ENCODE results near the gene ZNF771. TPM values are rescaled to one million over a fixed set of nuclear protein-coding genes. Genes with fewer than 3 reads are reported as not detected.
A peak's percentile ranks its signal among the peaks of the same experiment; 100 is the strongest.

ZNF771 gene
- total RNA-seq: 10 to 100 TPM in 2 of 5 donors, 1 to 10 TPM in 3; 1.2 to 28.7 (median 6.7) TPM
- 10 to 100 TPM in 1 of 3 donors, 1 to 10 TPM in 2; 3.4 to 11.0 (median 6.5) TPM for polyA plus RNA-seq
- long read RNA-seq, donor 1, partial matches to known transcripts: 0 of 30 reads
- long read RNA-seq, donor 1, other reads (novel, unspliced or antisense): 29 of 30 reads
- long read RNA-seq, donor 2, transcript ZNF771-201 (3 exons, 2,371 nt): major isoform, 7 of 8 reads
- long read RNA-seq, donor 2, partial matches to known transcripts: 0 of 8 reads
- long read RNA-seq, donor 2, other reads (novel, unspliced or antisense): 0 of 8 reads
- long read RNA-seq, donor 3, partial matches to known transcripts: 0 of 4 reads
- long read RNA-seq, donor 3, other reads (novel, unspliced or antisense): 0 of 4 reads
- long read RNA-seq, donor 4: 0 reads
- long read RNA-seq, donor 5, transcript ZNF771-201 (3 exons, 2,371 nt): major isoform, 5 of 7 reads
- long read RNA-seq, donor 5, partial matches to known transcripts: 0 of 7 reads
- long read RNA-seq, donor 5, other reads (novel, unspliced or antisense): 0 of 7 reads
- long read RNA-seq, donor 6, transcript ZNF771-201 (3 exons, 2,371 nt): major isoform, 8 of 9 reads
- long read RNA-seq, donor 6, partial matches to known transcripts: 0 of 9 reads
- long read RNA-seq, donor 6, other reads (novel, unspliced or antisense): 0 of 9 reads
- long read RNA-seq, donor 7, transcript ZNF771-201 (3 exons, 2,371 nt): major isoform, 5 of 7 reads
- long read RNA-seq, donor 7, partial matches to known transcripts: 0 of 7 reads
- long read RNA-seq, donor 7, other reads (novel, unspliced or antisense): 0 of 7 reads
- long read RNA-seq, donor 8, transcript ZNF771-201 (3 exons, 2,371 nt): major isoform, 5 of 5 reads
- long read RNA-seq, donor 8, partial matches to known transcripts: 0 of 5 reads
- long read RNA-seq, donor 8, other reads (novel, unspliced or antisense): 0 of 5 reads
- long read RNA-seq, donor 9, transcript ZNF771-201 (3 exons, 2,371 nt): major isoform, 5 of 45 reads
- long read RNA-seq, donor 9, partial matches to known transcripts: 0 of 45 reads
- long read RNA-seq, donor 9, other reads (novel, unspliced or antisense): 39 of 45 reads
- long read RNA-seq, donor 10, partial matches to known transcripts: 0 of 23 reads
- long read RNA-seq, donor 10, other reads (novel, unspliced or antisense): 22 of 23 reads

GRCh38 chr16:30407102-30407803 lies at the start of gene ZNF771:
Gene ZNF771, plus strand, starts transcription at chr16:30407606. Its CDS starts 448 bp downstream, at chr16:30408054.
- Histone ChIP-seq H3K27me3 (no peaks in the 10 kb centered on the region), H3K9me3 (no peaks in the 10 kb centered on the region), H3K36me3 (peaks cover 6 to 12% (median 10%) of the 10 kb centered on the region in 4 donors), H3K4me1 (peaks cover 21 to 38% (median 31%) of the 10 kb centered on the region in 4 donors), H3K27ac (peak within 1 kb of the TSS; percentile 88 to 93 (median 90)), H3K4me3 (peak within 1 kb of the TSS; percentile 56 to 77 (median 64))
- 0 to 2% (median 1%) methylated on average over 29 to 65 of the region's 65 CpGs for WGBS, 5 donors
- peak; percentile 95 to 97 for DNase-seq
- intact Hi-C loops (cut with DNase I; ENCODE audit: low total_unique reads): no loop called here
- TF ChIP-seq POLR2AphosphoS5 (IDR thresholded peaks at IDR 0.05): peak in 2 of 3 donors; percentile 19 to 76
- no peak for TF ChIP-seq EP300 (IDR thresholded peaks at IDR 0.05)

- no peaks in the 10 kb centered on the region for H3K27me3 ChIP-seq
- no peak overlapping the region for H3K4me3 ChIP-seq
- 80 to 85% (median 80%) methylated on average over 25 to 37 of the region's 37 CpGs for WGBS, 5 donors
- no peak for DNase-seq
- H3K27ac ChIP-seq: peak overlapping the region in 3 of 5 donors; percentile 50 to 97 (median 97)
- peaks cover 34 to 46% (median 39%) of the 10 kb centered on the region in 4 donors for H3K4me1 ChIP-seq
- H3K36me3 ChIP-seq: peaks cover 47 to 71% (median 69%) of the 10 kb centered on the region in 4 donors
- no peaks in the 10 kb centered on the region for H3K9me3 ChIP-seq
- TF ChIP-seq POLR2A (IDR thresholded peaks at IDR 0.05): no peak
- TF ChIP-seq POLR2AphosphoS5 (IDR thresholded peaks at IDR 0.05): no peak
- TF ChIP-seq EP300 (IDR thresholded peaks at IDR 0.05): no peak
- no peak for TF ChIP-seq CTCF (IDR thresholded peaks at IDR 0.05)
- intact Hi-C loops (cut with DNase I; ENCODE audit: low total_unique reads): no loop called here
These were observed 49.5 kb upstream of the ZNF771 start for GRCh38 chr16:30357715-30358576.

GRCh38 chr16:30358577-30358936 lies 48.8 kb upstream of the ZNF771 start:
- Histone ChIP-seq H3K9me3 (no peaks in the 10 kb centered on the region), H3K27ac (no peak overlapping the region), H3K36me3 (peaks cover 41 to 71% (median 69%) of the 10 kb centered on the region in 4 donors), H3K4me1 (peaks cover 28 to 40% (median 33%) of the 10 kb centered on the region in 4 donors), H3K4me3 (no peak overlapping the region), H3K27me3 (no peaks in the 10 kb centered on the region)
- TF ChIP-seq EP300 (IDR thresholded peaks at IDR 0.05): no peak
- WGBS, 5 donors: 89 to 95% (median 91%) methylated on average over 9 of the region's 9 CpGs
- no peak for DNase-seq
- intact Hi-C loops (cut with DNase I; ENCODE audit: low total_unique reads): no loop called here

GRCh38 chr16:30358990-30359870 lies 48.2 kb upstream of the ZNF771 start:
- Histone ChIP-seq H3K9me3 (no peaks in the 10 kb centered on the region), H3K27ac (no peak overlapping the region), H3K36me3 (peaks cover 38 to 74% (median 73%) of the 10 kb centered on the region in 4 donors), H3K4me3 (no peak overlapping the region), H3K27me3 (no peaks in the 10 kb centered on the region), H3K4me1 (peaks cover 21 to 33% (median 27%) of the 10 kb centered on the region in 4 donors)
- 84 to 89% (median 86%) methylated on average over 21 to 28 of the region's 28 CpGs for WGBS, 5 donors
- intact Hi-C loops (cut with DNase I; ENCODE audit: low total_unique reads): no loop called here
- no peak for DNase-seq
- TF ChIP-seq POLR2AphosphoS5 (IDR thresholded peaks at IDR 0.05) (no peak), EP300 (IDR thresholded peaks at IDR 0.05) (no peak), POLR2A (IDR thresholded peaks at IDR 0.05) (no peak), CTCF (IDR thresholded peaks at IDR 0.05) (no peak)
